Mucosa of rectum (tissue), 2 donors: ENCODE measurements around the gene SH3PXD2B.
"Not testable (repeated sequence)": the region's sequence is repeated elsewhere in the genome, so short reads cannot be mapped to it uniquely, and the experiment has no call there.

Experiments
- H3K27ac ChIP-seq, 2 donors: one replicate each; pipeline ENCODE4 v1.7.0; 2013; ENCODE audit warnings: inconsistent platforms in 2 of 2, low read depth in 2 of 2, low read length in 2 of 2
- H3K27me3 ChIP-seq, 2 donors: one replicate each; pipeline ENCODE4 v1.7.0; 2013; ENCODE audit warnings: low read length in 2 of 2; ENCODE audit not compliant: control insufficient read depth in 2 of 2, insufficient read depth in 2 of 2
- H3K36me3 ChIP-seq, 2 donors: one replicate each; pipeline ENCODE4 v1.7.0; 2013; ENCODE audit warnings: low read length in 2 of 2; ENCODE audit not compliant: control insufficient read depth in 2 of 2, insufficient read depth in 2 of 2
- H3K4me1 ChIP-seq, 2 donors: one replicate each; pipeline ENCODE4 v1.7.0; 2013; ENCODE audit warnings: low read length in 2 of 2, mild to moderate bottlenecking in 1 of 2; ENCODE audit not compliant: control insufficient read depth in 2 of 2, insufficient read depth in 2 of 2
- H3K4me3 ChIP-seq, 2 donors: one replicate each; pipeline ENCODE4 v1.7.0; 2013; ENCODE audit warnings: low read length in 2 of 2
- H3K9ac ChIP-seq, 2 donors: one replicate each; pipeline ENCODE4 v1.7.0; 2013; ENCODE audit warnings: low read length in 2 of 2, low read depth in 1 of 2, mild to moderate bottlenecking in 1 of 2
- H3K9me3 ChIP-seq, 2 donors: one replicate each; pipeline ENCODE4 v1.7.0; 2013; ENCODE audit warnings: low read length in 2 of 2; ENCODE audit not compliant: control insufficient read depth in 2 of 2
- donor health status: healthy.
- donor health status: Normal muscosa, but diverticular disease.

Gene SH3PXD2B

GRCh38 chr5:172288465-172288864 is 165.9 kb downstream of the SH3PXD2B start:
- no peak overlapping the region for H3K9ac ChIP-seq
- H3K27me3 ChIP-seq = no peaks in the 10 kb centered on the region
- no peak overlapping the region for H3K4me3 ChIP-seq
- peaks cover 2 to 3% of the 10 kb centered on the region in 2 donors for H3K4me1 ChIP-seq
- no peaks in the 10 kb centered on the region for H3K9me3 ChIP-seq
- no peak overlapping the region for H3K27ac ChIP-seq
- no peaks in the 10 kb centered on the region for H3K36me3 ChIP-seq

GRCh38 chr5:172287140-172287539 is 167.2 kb downstream of the SH3PXD2B start:
- H3K27ac ChIP-seq = not testable (repeated sequence)

DNA sequence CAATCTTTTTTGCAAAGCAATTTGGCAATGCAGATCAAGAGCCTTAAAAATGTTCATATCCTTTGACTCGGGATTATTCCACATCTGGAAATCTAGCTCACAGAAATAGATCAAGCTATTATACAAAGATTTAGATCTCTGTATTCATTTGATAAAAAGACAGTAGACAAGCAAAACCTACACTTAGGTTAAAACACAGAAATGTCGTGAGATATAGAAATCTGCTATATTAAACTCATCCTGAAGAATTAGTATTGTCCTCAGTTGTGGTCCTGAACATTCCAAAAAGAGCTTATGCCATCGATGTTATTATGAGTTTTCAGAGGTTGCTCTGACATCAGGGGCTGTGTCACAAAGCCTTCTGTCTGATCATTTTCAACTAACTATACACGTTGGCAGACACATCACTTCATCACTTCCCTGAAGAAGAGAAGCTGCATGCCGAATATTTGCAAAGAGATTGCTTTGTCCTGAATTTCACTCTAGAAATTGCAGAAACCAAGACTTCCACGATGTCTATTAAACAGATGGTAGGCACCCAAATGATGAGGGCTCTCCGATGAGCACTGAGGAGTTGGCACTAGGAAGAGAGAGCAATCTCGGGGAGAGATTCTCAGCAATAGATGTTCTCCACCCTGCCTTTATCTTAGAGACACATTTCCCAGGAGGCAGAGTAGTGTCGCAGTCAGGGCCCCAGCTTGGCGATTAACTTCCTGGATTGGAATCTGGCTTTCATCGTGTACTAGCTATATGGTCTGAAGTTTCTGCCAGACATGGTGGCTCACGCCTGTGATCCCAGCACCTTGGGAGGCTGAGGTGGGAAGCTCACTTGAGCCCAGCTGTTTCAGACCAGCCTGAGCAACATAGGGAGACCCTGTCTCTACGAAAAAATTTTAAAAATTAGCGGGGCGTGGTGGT is 168.8 kb downstream of the SH3PXD2B start:
- H3K27me3 ChIP-seq = no peaks in the 10 kb centered on the region
- H3K4me3 ChIP-seq = no peak overlapping the region
- no peak overlapping the region for H3K27ac ChIP-seq

More at GRCh38 chr5:172287140-172287539, 167.2 kb downstream of the SH3PXD2B start:
- not testable (repeated sequence) for H3K4me3 ChIP-seq, H3K27me3 ChIP-seq, H3K9ac ChIP-seq, H3K4me1 ChIP-seq, H3K9me3 ChIP-seq, H3K36me3 ChIP-seq

DNA sequence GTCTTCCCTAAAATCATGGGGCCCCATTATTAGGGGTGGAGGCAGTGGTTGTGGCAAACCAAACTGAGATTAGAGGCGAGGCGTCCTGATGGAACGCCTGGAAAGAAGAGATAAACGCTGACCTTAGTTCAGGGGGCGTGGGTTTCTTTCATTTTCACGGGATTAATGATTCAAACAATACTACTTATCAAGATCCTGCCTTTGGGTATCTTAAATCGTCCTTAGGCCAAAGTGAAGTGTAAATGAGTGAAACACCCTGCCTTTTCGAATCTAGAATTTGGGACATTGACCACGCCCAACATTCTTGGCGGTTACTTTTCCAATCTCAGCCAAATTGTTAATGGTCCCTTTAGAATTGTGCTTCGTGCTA is 169.7 kb downstream of the SH3PXD2B start:
- H3K4me3 ChIP-seq = peak overlapping the region; percentile 84 to 89
- H3K9ac ChIP-seq = peak overlapping the region; percentile 68 to 77
- no peaks in the 10 kb centered on the region for H3K9me3 ChIP-seq
- no peaks in the 10 kb centered on the region for H3K27me3 ChIP-seq
- no peaks in the 10 kb centered on the region for H3K36me3 ChIP-seq
- peaks cover 11% of the 10 kb centered on the region in 2 donors for H3K4me1 ChIP-seq
- peak overlapping the region; percentile 67 to 74 for H3K27ac ChIP-seq

More for the DNA sequence above, 168.8 kb downstream of the SH3PXD2B start:
- H3K9me3 ChIP-seq = no peaks in the 10 kb centered on the region
- H3K36me3 ChIP-seq = no peaks in the 10 kb centered on the region
- H3K4me1 ChIP-seq = peaks cover 11% of the 10 kb centered on the region in 2 donors
- no peak overlapping the region for H3K9ac ChIP-seq

DNA sequence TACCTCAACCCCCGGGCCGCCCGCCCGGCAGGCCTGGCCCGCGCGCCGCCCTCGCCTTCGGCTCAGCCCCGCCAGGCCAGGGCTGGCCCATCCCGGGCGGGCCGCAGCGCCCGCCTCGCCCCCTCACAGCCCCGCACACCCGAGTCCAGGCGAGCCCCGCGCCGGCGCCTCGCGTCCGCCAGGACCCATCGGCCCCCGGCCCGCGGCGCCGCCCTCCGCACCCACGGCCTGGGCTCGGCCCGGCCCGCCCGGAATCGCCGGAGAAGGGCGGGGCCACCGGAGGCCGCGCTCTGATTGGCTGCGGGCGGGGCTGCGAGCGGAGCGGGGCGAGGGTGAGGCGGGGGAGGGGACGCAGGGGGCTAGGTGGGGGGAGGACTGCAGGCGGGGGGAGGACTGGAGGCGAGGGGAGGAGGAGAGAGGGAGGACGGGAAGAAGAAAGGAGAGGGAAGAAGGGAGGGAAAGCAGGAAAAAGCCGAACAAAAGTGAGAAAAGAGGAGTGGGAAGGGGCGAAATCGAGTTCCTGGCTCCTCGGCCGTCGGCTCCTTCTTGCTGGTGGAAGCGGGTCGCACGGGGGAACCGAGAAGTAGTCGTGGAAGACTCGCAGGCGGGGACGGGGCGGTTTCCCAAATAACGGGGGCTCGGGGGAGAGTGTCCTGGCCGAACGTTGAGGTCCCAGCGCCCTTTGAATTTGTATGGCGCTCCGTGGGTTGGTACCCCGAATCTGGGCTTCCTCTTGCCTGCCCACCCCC is 170.3 kb downstream of the SH3PXD2B start:
- no peaks in the 10 kb centered on the region for H3K27me3 ChIP-seq
- peak overlapping the region; percentile 84 to 89 for H3K4me3 ChIP-seq
- peak overlapping the region; percentile 85 to 87 for H3K27ac ChIP-seq
- no peaks in the 10 kb centered on the region for H3K36me3 ChIP-seq
- H3K9me3 ChIP-seq = no peaks in the 10 kb centered on the region
- peak overlapping the region; percentile 68 to 88 for H3K9ac ChIP-seq
- H3K4me1 ChIP-seq = peaks cover 11% of the 10 kb centered on the region in 2 donors

DNA sequence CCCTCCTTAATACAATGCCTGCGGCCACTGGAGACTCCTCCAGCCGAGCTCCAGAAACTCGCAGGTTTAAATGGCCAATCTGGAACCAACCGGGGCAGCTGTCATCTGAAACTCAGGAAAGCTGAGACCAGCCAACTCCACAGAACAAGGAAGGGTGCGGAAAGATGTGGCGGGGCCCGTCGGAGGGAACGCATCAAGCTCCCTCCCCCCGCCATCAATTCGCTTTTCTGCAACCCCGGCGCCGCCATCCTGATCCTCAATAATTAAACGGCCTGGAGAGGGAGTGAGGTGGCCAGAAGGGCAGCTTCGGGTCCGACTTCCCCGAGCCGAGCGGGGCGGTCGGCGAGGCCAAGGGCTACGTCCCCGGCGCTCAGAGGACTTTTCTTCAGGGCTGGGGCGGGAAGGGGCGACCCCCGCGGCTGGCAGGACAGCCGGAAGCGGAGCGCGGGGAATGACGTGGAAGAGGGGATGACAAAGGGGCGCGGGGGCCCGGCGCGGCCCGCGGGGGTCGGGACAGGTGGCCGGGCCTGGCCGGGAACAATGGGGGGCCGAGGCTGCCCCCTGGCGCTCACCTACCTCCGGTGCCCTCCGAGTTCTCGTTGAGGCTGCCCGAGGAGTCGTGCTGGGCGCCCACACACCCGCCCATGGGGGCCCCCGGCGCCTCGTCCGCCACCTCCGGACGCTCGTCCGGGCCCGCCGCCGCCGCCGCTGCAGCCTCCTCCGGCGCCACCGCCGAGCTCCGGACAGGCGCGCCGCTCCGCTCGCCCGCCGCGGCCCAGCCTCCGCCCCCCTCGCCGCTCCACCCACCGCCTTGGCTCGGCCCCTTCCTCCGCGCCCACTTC is 171.1 kb downstream of the SH3PXD2B start, which contains the start of gene UBTD2:
Gene UBTD2, minus strand, starts transcription at position 745 of the 842 bp plus-strand sequence. Its CDS starts 99 bp downstream, at position 646.
- peak within 1 kb of the TSS; percentile 72 to 88 for H3K9ac ChIP-seq

DNA sequence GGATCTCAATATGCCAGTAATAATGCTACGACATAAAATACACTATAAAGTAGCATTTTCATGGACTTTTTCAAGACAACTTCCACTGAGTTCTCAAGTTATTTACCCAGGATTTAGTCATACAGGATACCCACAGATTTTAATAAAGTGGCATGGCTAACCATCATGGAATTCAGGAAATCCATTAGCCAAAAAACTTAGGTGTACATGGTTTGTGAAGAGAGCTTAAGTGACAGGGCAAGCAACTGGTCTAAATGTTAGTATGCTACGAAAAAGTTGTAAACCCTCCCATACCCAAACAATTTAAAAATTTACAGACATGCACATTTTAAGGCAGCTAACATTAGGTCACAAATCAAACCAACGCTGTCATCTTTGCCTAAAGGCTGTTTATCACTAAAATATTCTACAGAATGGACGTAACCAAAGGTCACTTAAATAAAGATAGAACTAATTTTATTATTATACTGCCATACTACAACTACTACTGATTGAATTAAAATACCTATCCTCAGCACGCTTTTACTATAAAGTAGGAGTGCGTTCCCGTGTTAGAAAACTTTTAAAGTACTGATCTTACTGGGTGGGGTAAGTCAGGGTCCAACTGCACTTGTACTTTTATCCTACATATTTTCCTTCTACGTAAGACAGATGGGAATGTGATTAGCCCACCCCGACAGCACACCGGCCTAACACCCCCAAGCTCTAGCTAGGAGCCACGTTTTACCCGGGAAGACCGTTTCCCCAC is 171.9 kb downstream of the SH3PXD2B start:
- Histone ChIP-seq H3K27ac (peak overlapping the region; percentile 85 to 87), H3K4me3 (peak overlapping the region; percentile 80 to 86), H3K27me3 (no peaks in the 10 kb centered on the region), H3K36me3 (no peaks in the 10 kb centered on the region), H3K9ac (peak overlapping the region; percentile 72 to 88), H3K9me3 (no peaks in the 10 kb centered on the region), H3K4me1 (peaks cover 11% of the 10 kb centered on the region in 2 donors)

More for the DNA sequence above, 171.1 kb downstream of the SH3PXD2B start, which contains the start of gene UBTD2:
- Histone ChIP-seq H3K4me3 (peak within 1 kb of the TSS; percentile 84 to 89), H3K36me3 (no peaks in the 10 kb centered on the region), H3K27ac (peak within 1 kb of the TSS; percentile 85 to 87), H3K27me3 (no peaks in the 10 kb centered on the region), H3K4me1 (peaks cover 11% of the 10 kb centered on the region in 2 donors), H3K9me3 (no peaks in the 10 kb centered on the region)

DNA sequence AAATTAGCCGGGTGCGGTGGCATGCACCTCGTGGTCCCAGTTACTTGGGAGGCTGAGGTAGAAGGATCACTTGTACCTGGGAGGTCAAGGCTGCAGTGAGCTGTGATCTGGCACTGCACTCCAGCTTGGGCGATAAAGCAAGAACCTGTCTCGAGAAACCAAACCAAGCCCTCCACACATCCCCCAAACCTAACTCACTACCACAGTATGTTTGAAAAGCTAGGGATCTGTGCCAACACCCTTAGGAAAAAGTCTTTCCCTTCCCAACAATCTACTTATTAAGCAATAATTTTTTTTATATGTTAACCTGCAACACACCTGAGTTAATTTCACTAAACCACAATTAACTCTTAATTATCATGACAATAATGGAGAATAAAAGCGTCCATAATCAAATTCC is 173.0 kb downstream of the SH3PXD2B start:
- peaks cover 11% of the 10 kb centered on the region in 2 donors for H3K4me1 ChIP-seq
- H3K9ac ChIP-seq = no peak overlapping the region
- no peaks in the 10 kb centered on the region for H3K27me3 ChIP-seq
- no peaks in the 10 kb centered on the region for H3K36me3 ChIP-seq
- H3K4me3 ChIP-seq = peak overlapping the region in 1 of 2 donors; percentile 43
- H3K9me3 ChIP-seq = no peaks in the 10 kb centered on the region
- H3K27ac ChIP-seq = no peak overlapping the region

GRCh38 chr5:172280929-172281328 is 173.4 kb downstream of the SH3PXD2B start:
- H3K36me3 ChIP-seq = no peaks in the 10 kb centered on the region
- no peaks in the 10 kb centered on the region for H3K9me3 ChIP-seq
- peaks cover 11% of the 10 kb centered on the region in 2 donors for H3K4me1 ChIP-seq
- no peak overlapping the region for H3K4me3 ChIP-seq
- H3K27me3 ChIP-seq = no peaks in the 10 kb centered on the region
- no peak overlapping the region for H3K27ac ChIP-seq
- H3K9ac ChIP-seq = no peak overlapping the region
